Thyroid gland (tissue), 4 donors: Measurements from ENCODE around the gene FADS1.

Experiments used
- CTCF ChIP-seq, 6 experiments: fragments of 200-600 bp in 3 of 6; fragments of 450-650 bp in 3 of 6; sonication (generic) in 3 of 6; IDR thresholded peaks; one replicate each; pipeline ENCODE4 v1.5.1; 2016 to 2019; ENCODE audit warnings: antibody characterized with exemption in 6 of 6, mild to moderate bottlenecking in 2 of 6, inconsistent platforms in 1 of 6, moderate library complexity in 1 of 6
- POLR2A ChIP-seq, 2 donors: fragments of 450-650 bp; IDR thresholded peaks; one replicate each; pipeline ENCODE4 v1.6.1; 2017; ENCODE audit warnings: antibody characterized with exemption in 2 of 2, mild to moderate bottlenecking in 2 of 2, moderate library complexity in 1 of 2

GRCh38 chr11:61832754-61833153 is 16.0 kb upstream of the FADS1 start:
- TF ChIP-seq CTCF (IDR thresholded peaks at IDR 0.05) (no peak), POLR2A (IDR thresholded peaks at IDR 0.05) (no peak)
